HepG2 (cell line): Measurements from ENCODE around the gene MEIOB. TPM values are rescaled to one million over a fixed set of nuclear protein-coding genes. Genes with fewer than 3 reads are reported as not detected.

Experiments
- AKAP8 ChIP-seq: sonication (generic); formaldehyde crosslinking; IDR thresholded peaks from 2 replicates; pipeline ENCODE4 v1.5.1; 2020; ENCODE audit warnings: mild to moderate bottlenecking, missing genetic modification reagents
- DBP ChIP-seq: sonication (generic); formaldehyde crosslinking; IDR thresholded peaks from 2 replicates; pipeline ENCODE4 v1.4.0; 2020; ENCODE audit warnings: missing genetic modification reagents; ENCODE audit errors: not compliant biosample characterization
- DNMT3B ChIP-seq: conservative IDR thresholded peaks from 2 replicates; pipeline ENCODE4 v1.6.1; 2016; ENCODE audit warnings: missing biosample characterization, control low read depth
- KDM1A ChIP-seq: IDR thresholded peaks from 2 replicates; pipeline ENCODE4 v1.6.1; 2016; ENCODE audit warnings: missing compliant biosample characterization
- MAF1 ChIP-seq: sonication (generic); formaldehyde crosslinking; IDR thresholded peaks from 2 replicates; pipeline ENCODE4 v1.5.0; 2020; ENCODE audit warnings: missing genetic modification reagents, borderline replicate concordance
- MAFF ChIP-seq: IDR thresholded peaks from 2 replicates; pipeline ENCODE4 v1.6.1; 2011; ENCODE audit warnings: low read depth, low read length, improper control_type of control experiment
- PHB2 ChIP-seq: fragments of 450-650 bp; IDR thresholded peaks from 2 replicates; pipeline ENCODE4 v1.6.1; 2018; ENCODE audit not compliant: partially characterized antibody
- REL ChIP-seq: sonication (generic); formaldehyde crosslinking; conservative IDR thresholded peaks from 2 replicates; pipeline ENCODE4 v1.8.0; 2022; ENCODE audit warnings: mild to moderate bottlenecking, missing genetic modification reagents, moderate library complexity
- RERE ChIP-seq: IDR thresholded peaks from 2 replicates; pipeline ENCODE4 v1.6.1; 2016; ENCODE audit warnings: low read depth, missing genetic modification reagents, missing compliant biosample characterization
- SRY ChIP-seq: sonication (generic); formaldehyde crosslinking; IDR thresholded peaks from 2 replicates; pipeline ENCODE4 v1.8.0; 2022; ENCODE audit warnings: mild to moderate bottlenecking, missing genetic modification reagents
- STAT6 ChIP-seq: sonication (generic); formaldehyde crosslinking; IDR thresholded peaks from 2 replicates; pipeline ENCODE4 v1.4.0; 2020; ENCODE audit warnings: missing genetic modification reagents, mild to moderate bottlenecking, borderline replicate concordance
- ZBED4 ChIP-seq: sonication (generic); formaldehyde crosslinking; IDR thresholded peaks from 2 replicates; pipeline ENCODE4 v1.4.0; 2020; ENCODE audit warnings: missing genetic modification reagents, borderline replicate concordance
- ZFP37 ChIP-seq: sonication (generic); formaldehyde crosslinking; IDR thresholded peaks from 2 replicates; pipeline ENCODE4 v1.4.0; 2020; ENCODE audit warnings: missing genetic modification reagents, borderline replicate concordance
- ZMAT3 ChIP-seq: sonication (generic); formaldehyde crosslinking; conservative IDR thresholded peaks from 2 replicates; pipeline ENCODE4 v1.7.0; 2021; ENCODE audit warnings: missing genetic modification reagents
- ZNF264 ChIP-seq: sonication (generic); formaldehyde crosslinking; IDR thresholded peaks from 2 replicates; pipeline ENCODE4 v1.4.0; 2020; ENCODE audit warnings: missing genetic modification reagents
- ZNF274 ChIP-seq: sonication (generic); formaldehyde crosslinking; IDR thresholded peaks from 2 replicates; pipeline ENCODE4 v1.5.1; 2020; ENCODE audit warnings: mild to moderate bottlenecking, missing genetic modification reagents
- ZNF382 ChIP-seq: sonication (generic); formaldehyde crosslinking; IDR thresholded peaks from 2 replicates; pipeline ENCODE4 v1.5.0; 2020; ENCODE audit warnings: missing genetic modification reagents, mild to moderate bottlenecking, borderline replicate concordance
- ZNF557 ChIP-seq: sonication (generic); formaldehyde crosslinking; IDR thresholded peaks from 2 replicates; pipeline ENCODE4 v1.4.0; 2020; ENCODE audit warnings: missing genetic modification reagents
- ZNF768 ChIP-seq: sonication (generic); formaldehyde crosslinking; IDR thresholded peaks from 2 replicates; pipeline ENCODE4 v1.4.0; 2020; ENCODE audit warnings: missing genetic modification reagents
- polyA plus RNA-seq, 8 experiments: library from polyadenylated mRNA; depleted of rRNA in 3 of 8; stranded (reverse) in 7 of 8; unstranded in 1 of 8; fragments of >200 nt; fragmentation: Illumina TruSeq in 4 of 8; extraction: Trizol in 4 of 8; gene quantifications; 2 replicates each; pipeline versions ENCODE4 v1.2.1 to v1.2.3, GENCODE V29; 2011 to 2016; ENCODE audit warnings: low read depth in 4 of 8, missing spikeins in 1 of 8, mixed read lengths in 1 of 8; ENCODE audit not compliant: insufficient read depth in 1 of 8
- total RNA-seq, 5 experiments: library from RNA; depleted of rRNA; stranded (reverse); fragments of >200 nt; fragmentation: Illumina TruSeq; extraction: Trizol; gene quantifications; 2 replicates each; pipeline ENCODE4 v1.2.3, GENCODE V29; 2016; ENCODE audit warnings: low read depth in 1 of 5

MEIOB gene
- total and polyA plus RNA-seq, 2 of the 13 experiments (the other 11 are each of a cell fraction or from before 2014, with no cell fraction given): 0.17 TPM; not detected in 1

GRCh38 chr16:1823821-1824220 lies 48.1 kb downstream of the MEIOB start (continued):
- TF ChIP-seq ZBED4 (no peak), STAT6 (no peak), REL (CRISPR knock-in tag) (no peak), ZMAT3 (CRISPR knock-in tag) (no peak; the same call in 1 of the 2 replicates), DBP (no peak), ZNF382 (CRISPR knock-in tag) (no peak), ZNF264 (CRISPR knock-in tag) (peak; percentile 28; the same call in 1 of the 2 replicates), ZFP37 (CRISPR knock-in tag) (no peak), PHB2 (no peak), ZNF274 (CRISPR knock-in tag) (no peak), SRY (CRISPR knock-in tag) (no peak), KDM1A (CRISPR knock-in tag) (no peak), RERE (CRISPR knock-in tag) (no peak), ZNF557 (no peak), MAF1 (CRISPR knock-in tag) (no peak), AKAP8 (CRISPR knock-in tag) (no peak), MAFF (no peak), DNMT3B (no peak), ZNF768 (CRISPR knock-in tag) (no peak)
